ENCODE results near the gene ASMT. TPM values are rescaled to one million over a fixed set of nuclear protein-coding genes. Genes with fewer than 3 reads are reported as not detected.

Gene ASMT
- total RNA-seq, 4 donors from 2014 or later: 0.63 to 4.7 TPM; not detected in 2

DNA sequence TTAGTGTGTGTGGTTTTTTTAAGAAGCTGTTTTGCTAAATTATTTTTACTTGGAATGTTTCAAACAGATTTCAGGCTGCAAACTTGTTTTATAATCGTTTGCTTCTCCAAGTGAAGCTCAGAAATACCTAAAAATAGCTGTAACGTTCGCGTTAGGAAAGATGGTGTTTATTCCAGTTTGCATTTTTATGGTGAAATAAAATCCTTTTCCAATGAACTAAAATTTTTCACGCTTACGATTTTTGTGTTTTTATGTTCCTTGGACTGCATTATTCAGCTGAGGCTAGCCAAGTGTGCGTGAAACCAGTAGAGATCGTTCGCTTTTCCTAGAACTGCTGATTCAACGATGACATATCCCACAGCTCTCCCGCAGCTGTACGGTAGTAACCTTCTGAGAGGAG is 12.6 kb upstream of the ASMT start:
- peaks cover 14 to 77% (median 56%) of the 10 kb centered on the region in 3 donors for H3K36me3 ChIP-seq
- DNase-seq (ENCODE audit: low spot score in 2 of 2): no peak
- H3K27ac ChIP-seq: no peak overlapping the region
- no peaks in the 10 kb centered on the region for H3K27me3 ChIP-seq
- TF ChIP-seq, protein P1, sequence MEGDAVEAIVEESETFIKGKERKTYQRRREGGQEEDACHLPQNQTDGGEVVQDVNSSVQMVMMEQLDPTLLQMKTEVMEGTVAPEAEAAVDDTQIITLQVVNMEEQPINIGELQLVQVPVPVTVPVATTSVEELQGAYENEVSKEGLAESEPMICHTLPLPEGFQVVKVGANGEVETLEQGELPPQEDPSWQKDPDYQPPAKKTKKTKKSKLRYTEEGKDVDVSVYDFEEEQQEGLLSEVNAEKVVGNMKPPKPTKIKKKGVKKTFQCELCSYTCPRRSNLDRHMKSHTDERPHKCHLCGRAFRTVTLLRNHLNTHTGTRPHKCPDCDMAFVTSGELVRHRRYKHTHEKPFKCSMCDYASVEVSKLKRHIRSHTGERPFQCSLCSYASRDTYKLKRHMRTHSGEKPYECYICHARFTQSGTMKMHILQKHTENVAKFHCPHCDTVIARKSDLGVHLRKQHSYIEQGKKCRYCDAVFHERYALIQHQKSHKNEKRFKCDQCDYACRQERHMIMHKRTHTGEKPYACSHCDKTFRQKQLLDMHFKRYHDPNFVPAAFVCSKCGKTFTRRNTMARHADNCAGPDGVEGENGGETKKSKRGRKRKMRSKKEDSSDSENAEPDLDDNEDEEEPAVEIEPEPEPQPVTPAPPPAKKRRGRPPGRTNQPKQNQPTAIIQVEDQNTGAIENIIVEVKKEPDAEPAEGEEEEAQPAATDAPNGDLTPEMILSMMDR (IDR thresholded peaks at IDR 0.05): no peak
- TF ChIP-seq EP300 (IDR thresholded peaks at IDR 0.05) (no peak), POLR2A (IDR thresholded peaks at IDR 0.05) (no peak)
- no peaks in the 10 kb centered on the region for H3K4me1 ChIP-seq
- no peak overlapping the region for H3K4me3 ChIP-seq
- H3K9me3 ChIP-seq: peaks cover 0 to 13% (median 0%) of the 10 kb centered on the region in 4 donors
- WGBS, 2 donors: 91 to 97% methylated on average over 12 of the region's 12 CpGs

GRCh38 chrX:1606496-1606895 is 8.4 kb upstream of the ASMT start:
- peaks cover 0 to 10% (median 0%) of the 10 kb centered on the region in 4 donors for H3K9me3 ChIP-seq
- TF ChIP-seq, protein P1 (IDR thresholded peaks at IDR 0.05): no peak
- TF ChIP-seq POLR2A (IDR thresholded peaks at IDR 0.05): no peak
- no peak for TF ChIP-seq EP300 (IDR thresholded peaks at IDR 0.05)
- H3K4me1 ChIP-seq: no peaks in the 10 kb centered on the region
- H3K36me3 ChIP-seq: peaks cover 5 to 35% (median 16%) of the 10 kb centered on the region in 3 donors
- H3K27me3 ChIP-seq: no peaks in the 10 kb centered on the region
- H3K4me3 ChIP-seq: no peak overlapping the region
- WGBS, 2 donors: 93 to 94% methylated on average over 11 of the region's 11 CpGs
- DNase-seq (ENCODE audit: low spot score in 2 of 2): no peak
- H3K27ac ChIP-seq: no peak overlapping the region

DNA sequence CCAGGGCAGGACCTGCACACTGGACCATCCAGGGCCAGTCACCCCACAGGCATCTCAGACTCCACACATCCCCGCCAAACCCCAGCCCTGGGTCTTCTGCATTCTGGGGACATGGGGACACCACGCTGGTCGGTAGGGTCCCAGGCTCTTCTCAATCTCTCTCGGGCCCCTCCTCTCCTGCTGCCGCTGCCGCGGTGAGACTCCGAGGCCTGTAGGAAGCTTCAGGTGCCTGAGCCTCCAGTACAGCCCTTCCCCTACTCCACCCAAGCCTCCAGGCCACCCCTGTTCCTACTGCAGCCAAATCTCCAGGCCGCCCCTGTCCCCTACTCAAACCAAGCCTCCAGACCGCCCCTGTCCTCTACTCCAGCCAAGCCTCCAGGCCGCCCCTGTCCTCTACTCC is 5.5 kb upstream of the ASMT start:
- no peak for DNase-seq (ENCODE audit: low spot score in 2 of 2)
- Histone ChIP-seq H3K27me3 (no peaks in the 10 kb centered on the region), H3K4me3 (no peak overlapping the region), H3K36me3 (peaks cover 0 to 7% (median 0%) of the 10 kb centered on the region in 3 donors), H3K4me1 (no peaks in the 10 kb centered on the region), H3K9me3 (no peaks in the 10 kb centered on the region), H3K27ac (no peak overlapping the region)
- TF ChIP-seq, protein P1 (IDR thresholded peaks at IDR 0.05): no peak
- TF ChIP-seq POLR2A (IDR thresholded peaks at IDR 0.05) (no peak), EP300 (IDR thresholded peaks at IDR 0.05) (no peak)
- 84 to 92% methylated on average over 10 of the region's 11 CpGs for WGBS, 2 donors

DNA sequence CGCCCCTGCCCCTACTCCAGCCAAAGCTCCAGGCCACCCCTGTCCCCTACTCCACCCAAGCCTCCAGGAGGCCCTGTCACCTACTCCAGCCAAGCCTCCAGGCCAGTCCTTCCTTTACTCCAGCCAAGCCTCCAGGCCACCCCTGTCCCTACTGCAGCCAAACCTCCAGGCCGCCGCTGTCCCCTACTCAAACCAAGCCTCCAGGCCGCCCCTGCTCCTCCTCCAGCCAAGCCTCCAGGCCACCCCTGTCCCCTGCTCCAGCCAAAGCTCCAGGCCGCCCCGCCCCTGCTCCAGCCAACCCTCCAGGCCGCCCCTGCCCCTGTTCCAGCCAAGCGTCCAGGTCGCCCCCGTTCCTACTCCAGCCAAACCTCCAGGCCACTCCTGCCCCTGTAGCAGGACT is 5.1 kb upstream of the ASMT start:
- Histone ChIP-seq H3K27ac (no peak overlapping the region), H3K4me3 (no peak overlapping the region), H3K4me1 (no peaks in the 10 kb centered on the region), H3K36me3 (peaks cover 0 to 3% (median 0%) of the 10 kb centered on the region in 3 donors), H3K9me3 (no peaks in the 10 kb centered on the region), H3K27me3 (no peaks in the 10 kb centered on the region)
- TF ChIP-seq EP300 (IDR thresholded peaks at IDR 0.05): no peak
- TF ChIP-seq, protein P1 (IDR thresholded peaks at IDR 0.05): no peak
- no peak for TF ChIP-seq POLR2A (IDR thresholded peaks at IDR 0.05)
- 65 to 68% methylated on average over 10 of the region's 10 CpGs for WGBS, 2 donors
- no peak for DNase-seq (ENCODE audit: low spot score in 2 of 2)

DNA sequence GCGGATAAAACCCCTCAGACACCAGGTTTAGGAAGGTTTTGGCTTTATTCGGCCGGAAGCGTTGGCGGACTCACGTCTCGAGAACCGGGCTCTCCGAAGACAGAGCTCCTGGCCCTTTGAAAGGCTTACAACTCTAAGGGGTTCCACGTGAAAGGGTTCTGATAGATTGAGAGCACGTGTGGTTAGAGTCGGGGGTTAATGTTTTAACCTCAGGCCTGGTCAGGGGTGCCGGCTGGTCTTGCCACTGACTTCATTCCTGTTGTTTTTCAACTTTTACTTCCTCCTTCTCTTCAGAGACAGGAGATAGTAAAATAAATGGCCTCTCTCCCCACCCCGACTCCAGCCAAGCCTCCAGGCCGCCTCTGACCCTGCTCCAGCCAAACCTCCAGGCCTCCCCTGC is 4.7 kb upstream of the ASMT start:
- TF ChIP-seq EP300 (IDR thresholded peaks at IDR 0.05): no peak
- TF ChIP-seq, protein P1 (IDR thresholded peaks at IDR 0.05): no peak
- TF ChIP-seq POLR2A (IDR thresholded peaks at IDR 0.05): no peak
- H3K27me3 ChIP-seq: no peaks in the 10 kb centered on the region
- H3K27ac ChIP-seq: no peak overlapping the region
- WGBS, 2 donors: 68 to 71% methylated on average over 15 of the region's 15 CpGs
- no peaks in the 10 kb centered on the region for H3K36me3 ChIP-seq
- no peak overlapping the region for H3K4me3 ChIP-seq
- no peaks in the 10 kb centered on the region for H3K4me1 ChIP-seq
- DNase-seq (ENCODE audit: low spot score in 2 of 2): no peak
- no peaks in the 10 kb centered on the region for H3K9me3 ChIP-seq

Data from tibial nerve (tissue), 4 donors.